ENCODE data around the gene CAMK2D. TPM values are rescaled to one million over a fixed set of nuclear protein-coding genes. Genes with fewer than 3 reads are reported as not detected.

Gene CAMK2D
- polyA plus RNA-seq, 3 donors, result 10.4 to 30.6 (median 19.6) TPM

DNA sequence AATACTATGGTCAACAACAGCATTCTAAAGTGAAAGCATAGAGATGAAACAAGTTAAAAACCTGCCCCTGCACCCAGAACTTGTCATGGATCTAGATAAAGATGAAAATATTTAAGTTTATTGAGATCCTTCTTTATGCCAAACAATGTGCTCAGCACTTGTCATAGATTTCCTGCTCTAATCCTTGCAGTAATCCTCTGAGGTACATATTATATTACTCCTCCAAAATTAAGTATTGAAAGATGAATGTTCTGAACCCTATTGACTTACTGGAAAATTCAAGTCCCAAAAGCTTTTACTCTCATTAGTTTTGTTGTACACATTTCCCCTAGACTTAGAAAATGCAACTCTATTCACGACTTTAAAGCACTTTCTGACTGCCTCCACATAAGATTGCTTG, 35.6 kb downstream of the CAMK2D start:
- Mint-ChIP-seq H3K27ac (no peak overlapping the region), H3K4me1 (no peaks in the 10 kb centered on the region), H3K27me3 (ENCODE audit: low read depth in 3 of 3) (peaks cover 0 to 2% (median 0%) of the 10 kb centered on the region in 3 donors), H3K36me3 (peaks cover 0 to 6% of the 10 kb centered on the region in 2 donors), H3K4me3 (no peak overlapping the region), H3K9me3 (peaks cover 0 to 2% (median 0%) of the 10 kb centered on the region in 7 donors)
- Histone ChIP-seq H3K4me3 (replicated peaks in 1 of 3; ENCODE audit: low read depth in 2 of 3, low read length in 3 of 3) (no peak overlapping the region), H3K9ac (ENCODE audit: insufficient read depth, low read length, poor library complexity, severe bottlenecking) (no peak overlapping the region), H3K27me3 (ENCODE audit: control insufficient read depth in 2 of 2, insufficient read depth in 2 of 2, low read length in 2 of 2) (no peaks in the 10 kb centered on the region), H2AFZ (ENCODE audit: insufficient read depth, low read depth, low read length, poor library complexity, severe bottlenecking) (no peak overlapping the region), H3K4me2 (replicated peaks; ENCODE audit: extremely low read depth, low read length, poor library complexity, severe bottlenecking) (no peak overlapping the region), H3K36me3 (replicated peaks in 1 of 2; ENCODE audit: control insufficient read depth in 1 of 2, insufficient read depth in 2 of 2, low read length in 2 of 2) (no peaks in the 10 kb centered on the region), H3K4me1 (ENCODE audit: control insufficient read depth in 1 of 2, insufficient read depth in 2 of 2, low read length in 2 of 2) (no peaks in the 10 kb centered on the region), H3K9me3 (replicated peaks in 1 of 2; ENCODE audit: control insufficient read depth in 1 of 2, insufficient read depth in 1 of 2, low read length in 2 of 2) (no peaks in the 10 kb centered on the region), H3K79me2 (ENCODE audit: insufficient read depth, low read length) (no peaks in the 10 kb centered on the region), H3K27ac (ENCODE audit: low read depth in 1 of 2, low read length in 2 of 2) (no peak overlapping the region), H4K20me1 (ENCODE audit: insufficient read depth, low read length) (peaks cover 57% of the 10 kb centered on the region)
- no CpG with 5 or more reads among the region's 1 CpG for WGBS (ENCODE audit: insufficient coverage)
- intact Hi-C loops (cut with micrococcal nuclease), result no loop called here
- no peak for DNase-seq
- TF ChIP-seq, protein P1, sequence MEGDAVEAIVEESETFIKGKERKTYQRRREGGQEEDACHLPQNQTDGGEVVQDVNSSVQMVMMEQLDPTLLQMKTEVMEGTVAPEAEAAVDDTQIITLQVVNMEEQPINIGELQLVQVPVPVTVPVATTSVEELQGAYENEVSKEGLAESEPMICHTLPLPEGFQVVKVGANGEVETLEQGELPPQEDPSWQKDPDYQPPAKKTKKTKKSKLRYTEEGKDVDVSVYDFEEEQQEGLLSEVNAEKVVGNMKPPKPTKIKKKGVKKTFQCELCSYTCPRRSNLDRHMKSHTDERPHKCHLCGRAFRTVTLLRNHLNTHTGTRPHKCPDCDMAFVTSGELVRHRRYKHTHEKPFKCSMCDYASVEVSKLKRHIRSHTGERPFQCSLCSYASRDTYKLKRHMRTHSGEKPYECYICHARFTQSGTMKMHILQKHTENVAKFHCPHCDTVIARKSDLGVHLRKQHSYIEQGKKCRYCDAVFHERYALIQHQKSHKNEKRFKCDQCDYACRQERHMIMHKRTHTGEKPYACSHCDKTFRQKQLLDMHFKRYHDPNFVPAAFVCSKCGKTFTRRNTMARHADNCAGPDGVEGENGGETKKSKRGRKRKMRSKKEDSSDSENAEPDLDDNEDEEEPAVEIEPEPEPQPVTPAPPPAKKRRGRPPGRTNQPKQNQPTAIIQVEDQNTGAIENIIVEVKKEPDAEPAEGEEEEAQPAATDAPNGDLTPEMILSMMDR (IDR thresholded peaks at IDR 0.05), result no peak

DNA sequence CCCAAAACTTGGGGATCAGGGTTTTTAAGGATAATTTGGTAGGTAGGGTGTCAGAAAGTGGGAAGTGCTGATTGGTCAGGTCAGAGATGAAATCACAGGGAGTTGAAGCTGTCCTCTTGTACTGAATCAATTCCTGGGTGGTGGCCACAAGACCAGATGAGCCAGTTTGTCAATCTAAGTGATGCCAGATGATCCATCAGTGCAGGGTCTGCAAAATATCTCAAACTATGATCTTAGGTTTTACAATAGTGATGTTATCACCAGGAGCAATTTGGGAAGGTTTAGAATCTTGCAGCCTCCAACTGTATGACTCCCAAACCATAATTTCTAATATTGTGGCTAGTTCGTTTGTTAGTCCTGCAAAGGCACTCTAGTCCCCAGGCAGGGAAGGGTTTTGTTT, 43.3 kb downstream of the CAMK2D start:
- Histone ChIP-seq H2AFZ (ENCODE audit: insufficient read depth, low read depth, low read length, poor library complexity, severe bottlenecking) (no peak overlapping the region), H3K9ac (ENCODE audit: insufficient read depth, low read length, poor library complexity, severe bottlenecking) (no peak overlapping the region), H3K4me2 (replicated peaks; ENCODE audit: extremely low read depth, low read length, poor library complexity, severe bottlenecking) (no peak overlapping the region), H3K27me3 (ENCODE audit: control insufficient read depth in 2 of 2, insufficient read depth in 2 of 2, low read length in 2 of 2) (no peaks in the 10 kb centered on the region), H3K4me3 (replicated peaks in 1 of 3; ENCODE audit: low read depth in 2 of 3, low read length in 3 of 3) (no peak overlapping the region), H3K36me3 (replicated peaks in 1 of 2; ENCODE audit: control insufficient read depth in 1 of 2, insufficient read depth in 2 of 2, low read length in 2 of 2) (no peaks in the 10 kb centered on the region), H3K27ac (ENCODE audit: low read depth in 1 of 2, low read length in 2 of 2) (no peak overlapping the region), H3K79me2 (ENCODE audit: insufficient read depth, low read length) (no peaks in the 10 kb centered on the region), H4K20me1 (ENCODE audit: insufficient read depth, low read length) (peaks cover 34% of the 10 kb centered on the region), H3K9me3 (replicated peaks in 1 of 2; ENCODE audit: control insufficient read depth in 1 of 2, insufficient read depth in 1 of 2, low read length in 2 of 2) (no peaks in the 10 kb centered on the region), H3K4me1 (ENCODE audit: control insufficient read depth in 1 of 2, insufficient read depth in 2 of 2, low read length in 2 of 2) (no peaks in the 10 kb centered on the region)
- Mint-ChIP-seq H3K4me3 (no peak overlapping the region), H3K4me1 (no peaks in the 10 kb centered on the region), H3K27me3 (ENCODE audit: low read depth in 3 of 3) (peaks cover 0 to 1% (median 0%) of the 10 kb centered on the region in 3 donors), H3K9me3 (no peaks in the 10 kb centered on the region), H3K36me3 (peaks cover 0 to 3% of the 10 kb centered on the region in 2 donors), H3K27ac (no peak overlapping the region)
- no CpG with 5 or more reads among the region's 1 CpG for WGBS (ENCODE audit: insufficient coverage)
- intact Hi-C loops (cut with micrococcal nuclease), result no loop called here
- no peak for DNase-seq
- TF ChIP-seq, protein P1 (IDR thresholded peaks at IDR 0.05), result no peak

Data from CD14-positive monocyte (primary cell).